GM19238 (cell line): Measurements from ENCODE around the gene ADGRA3.

Experiments
- DNase-seq: peaks from one replicate; pipeline ENCODE4 v3.0.0; 2011; ENCODE audit warnings: low spot score; ENCODE audit not compliant: insufficient read length

ADGRA3 gene, protein sequence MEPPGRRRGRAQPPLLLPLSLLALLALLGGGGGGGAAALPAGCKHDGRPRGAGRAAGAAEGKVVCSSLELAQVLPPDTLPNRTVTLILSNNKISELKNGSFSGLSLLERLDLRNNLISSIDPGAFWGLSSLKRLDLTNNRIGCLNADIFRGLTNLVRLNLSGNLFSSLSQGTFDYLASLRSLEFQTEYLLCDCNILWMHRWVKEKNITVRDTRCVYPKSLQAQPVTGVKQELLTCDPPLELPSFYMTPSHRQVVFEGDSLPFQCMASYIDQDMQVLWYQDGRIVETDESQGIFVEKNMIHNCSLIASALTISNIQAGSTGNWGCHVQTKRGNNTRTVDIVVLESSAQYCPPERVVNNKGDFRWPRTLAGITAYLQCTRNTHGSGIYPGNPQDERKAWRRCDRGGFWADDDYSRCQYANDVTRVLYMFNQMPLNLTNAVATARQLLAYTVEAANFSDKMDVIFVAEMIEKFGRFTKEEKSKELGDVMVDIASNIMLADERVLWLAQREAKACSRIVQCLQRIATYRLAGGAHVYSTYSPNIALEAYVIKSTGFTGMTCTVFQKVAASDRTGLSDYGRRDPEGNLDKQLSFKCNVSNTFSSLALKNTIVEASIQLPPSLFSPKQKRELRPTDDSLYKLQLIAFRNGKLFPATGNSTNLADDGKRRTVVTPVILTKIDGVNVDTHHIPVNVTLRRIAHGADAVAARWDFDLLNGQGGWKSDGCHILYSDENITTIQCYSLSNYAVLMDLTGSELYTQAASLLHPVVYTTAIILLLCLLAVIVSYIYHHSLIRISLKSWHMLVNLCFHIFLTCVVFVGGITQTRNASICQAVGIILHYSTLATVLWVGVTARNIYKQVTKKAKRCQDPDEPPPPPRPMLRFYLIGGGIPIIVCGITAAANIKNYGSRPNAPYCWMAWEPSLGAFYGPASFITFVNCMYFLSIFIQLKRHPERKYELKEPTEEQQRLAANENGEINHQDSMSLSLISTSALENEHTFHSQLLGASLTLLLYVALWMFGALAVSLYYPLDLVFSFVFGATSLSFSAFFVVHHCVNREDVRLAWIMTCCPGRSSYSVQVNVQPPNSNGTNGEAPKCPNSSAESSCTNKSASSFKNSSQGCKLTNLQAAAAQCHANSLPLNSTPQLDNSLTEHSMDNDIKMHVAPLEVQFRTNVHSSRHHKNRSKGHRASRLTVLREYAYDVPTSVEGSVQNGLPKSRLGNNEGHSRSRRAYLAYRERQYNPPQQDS (N-terminal part only)

DNA sequence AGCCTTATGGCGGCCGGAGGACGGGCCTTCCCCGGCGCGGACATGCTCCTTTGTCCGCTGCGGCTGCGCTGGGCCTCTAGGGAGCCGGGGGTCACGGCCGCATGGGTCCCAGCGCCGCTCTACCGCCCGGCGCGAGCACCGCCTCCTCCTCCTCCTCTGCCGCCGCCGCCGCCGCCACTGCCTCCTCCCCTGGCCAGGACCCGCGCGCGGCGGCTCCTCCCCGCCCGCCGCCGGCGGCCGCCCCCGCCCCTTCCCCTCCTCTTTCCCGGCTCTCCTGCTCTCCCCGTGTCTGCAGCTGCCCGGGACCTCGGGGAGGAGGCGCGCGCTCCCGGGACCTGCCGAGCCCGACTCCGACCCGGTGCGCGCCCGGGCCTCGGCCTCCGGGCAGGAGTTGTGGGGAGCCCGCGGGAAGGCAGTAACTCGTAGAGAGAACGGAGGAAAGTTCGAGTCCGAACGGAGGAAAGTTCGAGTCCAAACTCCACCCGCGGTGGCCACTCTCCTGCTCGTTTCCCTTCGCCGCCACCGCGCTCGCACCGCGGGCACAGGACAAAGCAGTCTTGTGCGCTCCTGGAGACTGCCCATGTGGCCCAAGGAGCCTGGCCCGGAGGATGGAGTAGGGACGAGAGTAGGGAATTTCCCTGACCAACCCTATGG is at the start of gene ADGRA3:
TSS of gene ADGRA3 (minus strand) at position 179 of the 654 bp plus-strand sequence. CDS start 282 bp downstream, outside the sequence.
- DNase-seq = no peak

DNA sequence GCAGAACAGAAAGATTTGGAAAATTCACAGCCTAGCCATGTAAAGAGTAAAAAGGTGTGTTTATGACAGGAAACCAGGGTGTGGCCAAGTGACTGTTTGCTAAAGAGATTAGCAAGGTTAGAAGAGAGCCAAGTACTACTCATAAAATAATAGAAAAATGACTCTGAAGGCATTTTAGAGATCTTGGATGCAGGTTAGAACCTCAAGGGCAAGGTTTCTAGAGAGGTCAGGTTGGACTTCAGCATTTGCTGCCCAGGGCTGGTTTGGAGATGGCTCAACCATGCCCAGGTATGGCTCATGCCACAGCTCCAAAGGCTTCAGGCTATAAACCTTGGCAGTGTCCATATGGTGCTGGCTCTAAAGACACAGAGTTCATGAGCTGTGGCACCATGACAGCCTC is 40.6 kb upstream of the ADGRA3 start:
- no peak for DNase-seq

DNA sequence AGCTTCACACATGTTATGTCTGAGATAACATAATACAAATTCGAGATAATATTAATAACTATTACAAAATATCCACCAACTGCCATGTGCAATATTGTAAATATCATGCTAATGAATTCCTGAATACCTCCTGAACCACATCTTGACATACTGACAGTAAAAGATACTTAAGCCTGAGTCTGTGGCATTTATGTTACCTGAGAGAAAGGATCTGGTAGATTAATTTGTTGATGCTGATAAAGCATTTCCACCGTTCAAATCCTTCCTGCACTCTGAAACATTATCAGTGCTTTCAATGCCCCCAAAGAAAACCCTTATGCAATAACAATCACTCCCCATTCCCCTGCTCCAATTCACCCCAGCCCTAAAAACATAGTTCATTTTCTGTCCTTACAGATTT is 38.8 kb upstream of the ADGRA3 start:
- no peak for DNase-seq

DNA sequence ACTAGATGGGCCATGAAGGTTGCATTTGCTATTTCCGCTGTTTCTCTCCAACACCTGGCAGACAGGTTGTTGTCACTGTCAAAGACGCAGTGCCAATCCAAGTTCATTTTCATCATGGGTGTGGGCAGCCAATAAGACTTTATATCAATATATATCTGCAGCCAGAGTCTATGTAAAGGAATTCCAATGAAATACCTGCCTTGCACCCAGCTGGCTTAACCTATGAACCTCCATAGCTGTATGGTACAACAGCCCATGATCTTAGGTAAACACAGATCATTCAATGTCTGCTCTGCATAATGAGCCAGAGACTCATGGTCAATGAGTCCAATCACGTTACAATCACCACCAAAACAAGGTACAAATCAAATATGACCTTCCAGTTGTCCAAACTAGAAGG is 37.7 kb upstream of the ADGRA3 start:
- no peak for DNase-seq

DNA sequence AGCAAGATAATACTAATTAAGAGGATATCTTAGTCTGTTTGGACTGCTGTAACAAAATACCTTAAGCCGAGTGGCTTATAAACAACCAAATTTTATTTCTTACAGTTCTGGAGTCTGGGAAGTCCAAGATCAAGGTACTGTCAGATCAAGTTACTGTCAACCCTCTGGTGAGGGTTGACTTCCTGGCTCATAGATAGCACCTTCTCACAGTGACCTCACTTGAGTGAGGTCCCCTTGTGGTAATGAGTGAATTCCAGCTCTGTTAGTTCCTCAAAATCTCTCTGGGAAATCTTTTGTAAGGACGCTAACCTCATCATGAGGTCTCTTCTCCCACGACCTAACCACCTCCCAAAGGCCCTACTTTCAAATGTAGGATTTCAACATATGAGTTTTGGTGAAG is 36.9 kb upstream of the ADGRA3 start:
- no peak for DNase-seq

DNA sequence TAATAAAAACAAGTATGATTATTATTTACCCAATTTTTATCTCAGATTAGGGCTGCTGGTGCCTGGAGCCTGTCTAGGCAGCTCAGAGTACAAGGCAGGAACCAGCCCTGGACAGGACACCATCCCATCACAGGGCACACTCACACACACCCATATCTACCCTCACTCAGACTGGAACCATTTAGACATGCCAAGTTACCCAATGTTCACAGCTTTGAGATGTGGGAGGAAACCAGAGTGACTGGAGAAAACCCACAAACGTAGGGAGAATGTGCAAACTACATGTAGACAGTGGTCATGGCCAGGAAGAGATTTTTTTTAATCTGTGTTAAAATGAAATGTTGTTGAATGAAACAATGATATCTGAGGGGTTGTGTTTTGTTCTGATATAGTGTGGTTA is 35.7 kb upstream of the ADGRA3 start:
- DNase-seq = no peak

DNA sequence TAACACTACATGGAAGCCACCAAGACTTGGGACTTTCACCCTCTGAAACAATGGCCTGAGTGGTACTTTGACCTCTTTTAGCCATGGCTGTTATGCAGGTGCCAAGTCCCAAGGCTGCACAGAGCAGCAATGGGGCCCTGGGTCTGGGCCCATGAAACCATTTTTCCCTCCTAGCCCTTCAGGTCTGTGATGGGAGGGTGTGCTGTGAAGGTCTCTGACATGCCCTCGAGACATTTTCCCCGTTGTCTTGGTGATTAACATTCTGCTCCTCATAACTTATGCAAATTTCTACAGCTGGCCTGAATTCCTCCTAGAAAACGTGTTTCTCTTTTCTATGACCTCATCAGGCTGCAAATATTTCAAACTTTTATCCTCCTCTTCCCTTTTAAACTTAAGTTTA is 30.4 kb upstream of the ADGRA3 start:
- no peak for DNase-seq

DNA sequence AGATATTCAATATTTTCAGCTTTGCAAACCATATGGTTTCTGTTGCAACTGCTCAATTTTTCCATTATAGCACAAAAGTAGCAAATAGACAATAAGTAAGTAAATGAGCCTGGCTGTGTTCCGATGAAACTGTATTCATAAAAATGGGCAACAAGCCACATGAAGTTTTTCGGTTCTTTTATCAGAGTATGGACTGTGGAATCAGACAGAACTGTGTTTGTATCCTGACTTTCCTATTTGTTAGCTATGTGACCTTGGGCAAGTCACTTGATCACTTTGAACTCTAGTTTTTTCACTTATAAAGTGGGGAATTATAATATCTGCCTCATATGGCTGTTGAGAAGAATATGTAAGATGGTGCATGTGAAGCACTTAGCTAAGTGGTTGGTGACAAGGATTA is 23.4 kb upstream of the ADGRA3 start:
- no peak for DNase-seq

DNA sequence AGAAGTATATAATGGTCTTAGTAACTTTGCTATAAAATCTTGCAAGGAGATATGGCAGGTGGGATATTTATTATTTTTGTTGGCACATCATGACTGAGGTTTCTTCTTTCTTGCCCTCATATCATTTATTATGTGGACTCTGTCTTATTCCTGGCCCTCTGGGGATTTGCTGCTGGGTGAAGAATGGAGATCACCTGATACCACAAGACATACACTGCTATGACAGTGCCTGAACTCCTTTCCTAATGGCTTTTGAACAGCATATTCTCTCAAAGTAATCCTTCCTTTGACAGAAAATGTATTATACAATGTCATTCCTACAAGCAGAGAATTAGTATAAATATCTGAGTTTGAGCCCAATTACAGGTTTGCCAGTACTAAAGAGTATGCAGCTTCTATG is 22.0 kb upstream of the ADGRA3 start:
- DNase-seq = no peak

DNA sequence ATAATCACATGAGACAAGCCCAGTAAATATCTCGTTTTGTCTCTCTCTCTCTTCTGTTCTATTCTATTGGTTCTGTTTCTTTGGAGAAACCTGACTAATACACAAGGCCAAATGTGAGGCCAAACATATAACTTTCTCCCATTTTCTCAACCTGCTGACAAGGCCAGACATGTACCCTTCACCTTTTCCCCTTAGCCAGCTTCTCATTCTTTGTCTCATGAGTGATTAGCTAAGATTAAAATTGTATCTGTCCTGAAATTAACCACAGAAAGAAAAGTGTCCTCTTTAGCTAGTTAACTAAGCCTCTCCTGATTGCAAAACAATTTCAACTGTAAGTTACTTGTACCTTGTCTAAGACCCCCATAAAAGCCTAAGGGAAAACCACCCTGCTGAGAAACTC is 18.5 kb upstream of the ADGRA3 start:
- no peak for DNase-seq

DNA sequence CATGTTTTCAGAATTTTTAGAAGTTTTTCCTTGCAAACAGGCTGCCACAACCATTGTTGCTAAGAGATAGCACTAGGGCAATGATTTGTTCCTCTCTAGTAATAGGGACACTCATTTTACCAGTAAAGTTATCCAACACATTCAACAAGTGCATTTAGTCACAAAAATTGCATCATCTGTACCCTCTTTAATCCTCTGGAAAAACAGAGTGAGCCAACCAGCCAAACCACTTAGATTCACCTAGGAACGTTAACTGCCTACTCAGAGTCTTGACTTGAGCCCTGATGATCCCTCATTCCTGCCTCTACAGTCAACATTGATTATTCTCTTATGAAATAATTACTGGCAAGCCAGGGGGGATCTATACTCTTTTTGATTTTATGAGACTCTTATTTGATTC is 17.0 kb upstream of the ADGRA3 start:
- DNase-seq = no peak

DNA sequence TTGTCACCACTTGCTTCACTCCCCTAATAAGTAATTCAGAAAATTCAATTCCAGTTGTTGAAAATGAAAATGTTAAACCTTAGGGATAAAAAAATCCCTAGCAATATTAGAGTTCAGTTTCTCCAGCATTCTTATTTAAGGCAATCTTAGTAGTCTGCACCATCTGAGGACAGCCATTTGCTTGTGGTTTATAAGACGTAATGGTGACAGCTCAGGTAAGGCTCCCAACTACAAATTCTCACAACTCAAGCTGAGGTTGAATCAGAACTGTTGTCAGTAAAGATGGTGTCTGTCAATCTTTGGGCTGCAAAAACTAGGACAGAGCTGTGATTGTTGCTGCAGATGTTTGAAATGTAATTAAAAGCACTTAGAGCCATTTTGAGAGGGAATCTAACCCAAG is 16.3 kb upstream of the ADGRA3 start:
- no peak for DNase-seq

DNA sequence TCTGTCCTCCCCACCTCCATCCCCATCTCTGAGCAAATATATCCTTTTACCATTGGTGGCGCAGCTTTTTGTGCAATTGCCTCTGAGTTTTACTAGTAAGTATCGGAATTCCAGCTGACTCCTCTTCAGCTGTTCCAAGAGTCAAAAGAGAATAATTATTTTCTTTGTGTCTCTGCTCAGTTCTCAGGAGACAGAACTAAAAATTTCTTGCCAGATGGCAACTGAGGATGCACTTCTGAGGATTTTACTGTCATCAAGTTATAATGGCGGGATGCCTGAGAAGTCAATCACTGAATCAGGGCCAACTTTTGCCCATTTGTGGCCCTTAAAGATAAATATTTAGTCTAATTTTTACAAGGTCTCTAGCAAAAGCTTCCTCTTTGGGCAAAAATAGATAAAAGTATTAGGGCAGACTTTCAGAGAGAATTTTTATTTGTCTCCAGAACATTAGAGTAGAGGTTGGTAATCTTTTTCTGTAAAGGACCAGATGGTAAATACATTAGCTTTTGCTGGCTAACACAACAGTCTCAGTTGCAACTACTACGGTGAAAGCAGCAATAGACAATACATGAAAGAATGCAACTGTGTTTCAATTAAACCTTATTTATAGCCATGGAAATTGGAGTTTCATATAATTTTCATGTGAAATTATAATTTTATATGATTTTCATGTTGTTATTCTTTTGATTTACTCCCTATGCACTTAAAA is 15.6 kb upstream of the ADGRA3 start:
- no peak for DNase-seq

DNA sequence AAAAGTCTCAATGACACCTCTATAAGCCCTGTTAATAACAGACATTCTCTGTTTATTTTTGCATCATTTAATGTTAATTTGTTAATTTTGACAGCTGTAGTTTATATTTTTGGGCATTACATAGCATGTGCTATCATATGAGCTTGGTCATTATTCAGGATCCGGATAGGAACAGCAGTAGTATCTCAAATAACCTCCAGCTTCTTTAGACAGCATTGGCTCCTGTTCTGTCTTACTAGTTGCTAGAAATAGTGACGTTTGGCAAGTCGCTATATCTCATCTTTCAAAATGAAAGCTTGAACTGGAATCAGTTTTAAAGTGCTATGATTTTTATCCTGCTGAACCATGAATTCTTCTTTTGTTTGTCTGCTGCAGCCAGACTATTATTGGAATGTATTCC is 9.0 kb upstream of the ADGRA3 start:
- no peak for DNase-seq

DNA sequence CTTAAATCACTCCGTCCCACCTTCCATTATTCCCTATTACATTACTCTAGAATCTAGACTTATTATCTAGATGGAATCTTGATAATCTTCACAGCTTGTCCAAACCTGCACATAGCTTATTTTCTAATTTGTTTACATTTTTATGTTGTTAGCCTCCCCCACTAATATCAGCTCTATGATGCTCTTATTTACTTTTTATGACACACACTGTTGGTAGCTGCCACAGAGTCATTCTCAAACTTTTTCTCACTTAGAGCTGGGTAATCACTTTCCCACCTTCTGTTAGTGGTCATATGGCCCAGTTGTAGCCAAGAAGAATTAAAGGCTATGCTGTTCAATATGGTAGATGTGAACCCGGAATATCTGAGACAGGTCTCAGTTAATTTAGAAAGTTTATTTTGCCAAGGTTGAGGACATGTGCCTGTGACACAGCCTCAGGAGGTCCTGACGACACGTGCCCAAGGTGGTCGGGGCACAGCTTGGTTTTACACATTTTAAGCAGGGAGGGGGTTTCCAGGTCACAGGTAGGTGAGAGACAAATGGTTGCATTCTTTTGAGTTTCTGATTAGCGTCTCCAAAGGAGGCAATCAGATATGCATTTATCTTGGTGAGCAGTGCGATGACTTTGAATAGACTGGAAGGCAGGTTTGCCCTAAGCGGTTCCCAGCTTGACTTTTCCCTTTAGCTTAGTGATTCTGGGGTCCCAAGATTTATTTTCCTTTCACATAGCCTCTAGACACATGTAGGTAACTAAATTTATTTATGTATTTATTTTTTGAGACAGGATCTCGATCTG is 7.0 kb upstream of the ADGRA3 start:
- no peak for DNase-seq

DNA sequence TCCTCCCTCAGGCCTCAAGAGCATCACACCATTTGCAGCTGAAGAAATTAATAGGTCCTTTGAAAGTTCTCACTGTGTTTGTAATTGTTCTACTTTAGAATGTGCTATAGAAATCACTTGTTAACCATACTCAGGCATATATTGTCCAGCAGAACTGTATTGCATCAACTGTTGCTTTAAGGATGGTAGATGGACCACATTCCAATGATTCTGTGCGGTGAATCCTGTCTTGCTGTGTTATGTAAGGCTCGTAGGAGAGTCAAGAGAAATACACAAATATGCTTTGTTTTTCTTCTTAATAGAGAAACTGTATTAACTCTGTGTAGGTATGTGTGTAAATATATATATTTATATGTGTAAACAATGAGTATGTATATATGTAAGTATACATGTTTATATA is 6.3 kb upstream of the ADGRA3 start:
- no peak for DNase-seq

DNA sequence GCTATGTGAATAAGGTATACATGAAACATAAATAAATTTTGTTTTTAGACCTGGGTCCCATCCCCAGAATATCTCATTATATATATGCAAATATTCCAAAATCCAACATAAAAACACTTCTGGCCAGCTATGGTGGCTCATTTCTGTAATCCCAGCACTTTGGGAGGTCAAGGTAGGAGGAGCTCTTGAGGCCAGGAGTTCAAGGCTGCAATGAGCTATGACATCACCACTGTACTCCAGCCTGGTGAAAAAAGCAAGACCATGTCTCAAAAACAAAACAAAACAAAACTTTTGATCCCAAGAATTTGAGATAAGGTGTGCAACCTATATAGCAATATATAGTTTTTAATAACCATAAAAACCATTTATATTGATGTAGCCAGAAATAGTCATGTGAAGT is 5.4 kb upstream of the ADGRA3 start:
- DNase-seq = no peak

DNA sequence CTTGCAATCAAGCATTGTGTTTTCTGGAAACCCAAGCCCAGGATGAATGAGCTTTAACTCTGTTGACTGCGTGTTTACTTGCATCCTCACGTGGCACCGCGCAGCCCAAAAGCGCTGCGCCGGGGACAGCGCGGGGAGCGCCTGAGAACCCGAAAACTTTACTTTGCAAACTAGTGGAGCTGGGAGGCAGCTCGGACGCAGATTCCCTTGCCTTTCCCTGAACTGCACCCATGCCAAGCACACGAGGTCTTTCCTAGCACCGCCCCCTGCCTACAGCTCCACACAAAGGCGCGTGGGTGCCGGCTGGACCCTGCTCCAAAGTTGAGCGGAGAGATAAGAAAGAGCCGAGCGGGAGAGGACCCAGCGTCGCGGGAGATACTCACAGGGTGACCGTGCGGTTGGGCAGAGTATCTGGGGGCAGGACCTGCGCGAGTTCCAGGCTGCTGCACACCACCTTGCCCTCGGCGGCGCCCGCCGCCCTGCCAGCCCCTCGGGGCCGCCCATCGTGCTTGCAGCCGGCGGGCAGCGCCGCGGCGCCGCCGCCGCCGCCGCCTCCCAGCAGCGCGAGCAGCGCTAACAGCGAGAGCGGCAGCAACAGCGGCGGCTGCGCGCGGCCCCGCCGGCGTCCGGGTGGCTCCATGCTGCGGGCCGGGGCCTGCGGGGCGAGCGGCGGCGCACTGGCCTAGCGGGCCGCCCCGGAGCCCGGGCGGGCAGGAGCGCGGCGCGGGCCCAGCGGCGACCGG is 550 bp downstream of the ADGRA3 start:
- no peak for DNase-seq

DNA sequence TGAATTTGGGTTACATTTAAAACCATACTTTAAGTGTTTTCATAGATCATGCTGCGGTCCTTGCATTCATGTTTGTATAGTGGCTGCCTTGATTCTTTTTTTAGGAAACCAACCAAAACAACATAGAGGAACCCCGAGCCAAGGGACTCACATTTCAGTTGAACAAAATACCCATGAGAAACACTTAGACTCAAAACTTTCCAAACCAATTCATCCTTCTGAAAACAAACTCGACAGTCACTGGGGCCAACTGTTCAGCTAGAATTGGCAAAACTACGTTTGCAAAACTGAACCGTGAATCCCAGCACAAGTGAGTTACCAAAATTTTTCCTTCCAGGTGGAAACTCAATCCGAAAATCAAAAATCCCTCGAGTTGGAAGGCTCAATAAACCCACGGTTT is 1.4 kb downstream of the ADGRA3 start:
- DNase-seq = no peak
